WTC11 (cell line): ENCODE data around the gene COPS6. TPM values are rescaled to one million over a fixed set of nuclear protein-coding genes. Genes with fewer than 3 reads are reported as not detected.

Experiments used
- ATAC-seq: fragments of 200-7000 bp; cut with Tn5 transposase; 2 replicates; pipeline ENCODE4 v1.10.0; 2021; ENCODE audit warnings: mild to moderate bottlenecking, moderate library complexity
- CTCF ChIA-PET: fragments of 300-600 bp; sonication (Branson Sonifier 250); formaldehyde crosslinking; loops from one replicate; lab custom pipeline; 2021; ENCODE audit warnings: antibody characterized with exemption; lab: Charles Lee
- POLR2A ChIA-PET: fragments of 350-600 bp; sonication (Branson Sonifier 250); formaldehyde crosslinking; loops from one replicate; lab custom pipeline; 2021; ENCODE audit warnings: antibody characterized with exemption; lab: Charles Lee
- DNase-seq: peaks from one replicate; pipeline ENCODE4 v3.0.0; 2021; ENCODE audit warnings: low spot score
- H3K27ac Mint-ChIP-seq: 2 replicates; pipeline ENCODE4 v1.8.0; 2021; ENCODE audit warnings: mixed read lengths
- H3K27me3 Mint-ChIP-seq: 2 replicates; pipeline ENCODE4 v1.8.0; 2021; ENCODE audit warnings: low read depth, mild to moderate bottlenecking, moderate library complexity, mixed read lengths
- H3K36me3 Mint-ChIP-seq: 2 replicates; pipeline ENCODE4 v1.8.0; 2021; ENCODE audit warnings: mixed read lengths
- H3K4me1 Mint-ChIP-seq: 2 replicates; pipeline ENCODE4 v1.8.0; 2022; ENCODE audit warnings: mixed read lengths
- H3K4me3 Mint-ChIP-seq: 2 replicates; pipeline ENCODE4 v1.8.0; 2021; ENCODE audit warnings: mild to moderate bottlenecking, moderate library complexity, mixed read lengths
- H3K9me3 Mint-ChIP-seq: 2 replicates; pipeline ENCODE4 v1.8.0; 2021; ENCODE audit warnings: mixed read lengths
- AFF4 ChIP-seq: sonication (generic); formaldehyde crosslinking; IDR thresholded peaks from 2 replicates; pipeline ENCODE4 v1.8.1; 2023; ENCODE audit warnings: mild to moderate bottlenecking, missing genetic modification reagents, borderline replicate concordance
- AR ChIP-seq: fragments of 250-450 bp; sonication (Bioruptor Pico); IDR thresholded peaks from 2 replicates; pipeline ENCODE4 v1.9.0; 2021; ENCODE audit warnings: mild to moderate bottlenecking
- ATF1 ChIP-seq: sonication (generic); formaldehyde crosslinking; IDR thresholded peaks from 2 replicates; pipeline ENCODE4 v1.8.1; 2023; ENCODE audit warnings: mild to moderate bottlenecking, moderate library complexity, missing genetic modification reagents
- E2F5 ChIP-seq: sonication (generic); formaldehyde crosslinking; IDR thresholded peaks from 2 replicates; pipeline ENCODE4 v1.8.1; 2022; ENCODE audit warnings: mild to moderate bottlenecking, moderate library complexity, missing genetic modification reagents
- EMX1 ChIP-seq: fragments of 250-450 bp; sonication (Bioruptor Pico); IDR thresholded peaks from 2 replicates; pipeline ENCODE4 v1.8.0; 2021; ENCODE audit warnings: mild to moderate bottlenecking
- ERG ChIP-seq: fragments of 250-450 bp; sonication (Bioruptor Pico); IDR thresholded peaks from 2 replicates; pipeline ENCODE4 v1.8.0; 2021; ENCODE audit warnings: mild to moderate bottlenecking
- JUN ChIP-seq: sonication (generic); formaldehyde crosslinking; IDR thresholded peaks from 2 replicates; pipeline ENCODE4 v1.8.0; 2023; ENCODE audit warnings: mild to moderate bottlenecking, missing genetic modification reagents
- MLX ChIP-seq: sonication (generic); formaldehyde crosslinking; IDR thresholded peaks from 2 replicates; pipeline ENCODE4 v1.8.1; 2023; ENCODE audit warnings: mild to moderate bottlenecking, missing genetic modification reagents, moderate library complexity
- NFATC4 ChIP-seq: fragments of 250-450 bp; sonication (Bioruptor Pico); IDR thresholded peaks from 2 replicates; pipeline ENCODE4 v1.9.0; 2021; ENCODE audit warnings: mild to moderate bottlenecking
- NFYB ChIP-seq: sonication (generic); formaldehyde crosslinking; conservative IDR thresholded peaks from 2 replicates; pipeline ENCODE4 v1.8.0; 2022; ENCODE audit warnings: low read depth, missing genetic modification reagents
- PRRX2 ChIP-seq: fragments of 250-450 bp; sonication (Bioruptor Pico); IDR thresholded peaks from 2 replicates; pipeline ENCODE4 v1.8.0; 2021; ENCODE audit warnings: mild to moderate bottlenecking
- TCF7 ChIP-seq: sonication (generic); formaldehyde crosslinking; IDR thresholded peaks from 2 replicates; pipeline ENCODE4 v1.8.0; 2022; ENCODE audit warnings: mild to moderate bottlenecking, low read depth, missing genetic modification reagents, moderate library complexity
- TEAD1 ChIP-seq: sonication (generic); formaldehyde crosslinking; IDR thresholded peaks from 2 replicates; pipeline ENCODE4 v1.8.0; 2022; ENCODE audit warnings: mild to moderate bottlenecking, missing genetic modification reagents
- ZMAT4 ChIP-seq: fragments of 250-450 bp; sonication (Bioruptor Pico); IDR thresholded peaks from 2 replicates; pipeline ENCODE4 v1.9.0; 2021; ENCODE audit warnings: mild to moderate bottlenecking
- ZNF416 ChIP-seq: fragments of 250-450 bp; sonication (Bioruptor Pico); IDR thresholded peaks from 2 replicates; pipeline ENCODE4 v1.9.0; 2021; ENCODE audit warnings: mild to moderate bottlenecking, inconsistent platforms
- ZNF425 ChIP-seq: fragments of 250-450 bp; sonication (Bioruptor Pico); conservative IDR thresholded peaks from 2 replicates; pipeline ENCODE4 v1.9.0; 2021; ENCODE audit warnings: mild to moderate bottlenecking
- ZNF532 ChIP-seq: fragments of 250-450 bp; sonication (Bioruptor Pico); IDR thresholded peaks from 2 replicates; pipeline ENCODE4 v1.9.0; 2021; ENCODE audit warnings: mild to moderate bottlenecking, borderline replicate concordance
- ZNF671 ChIP-seq: fragments of 250-450 bp; sonication (Bioruptor Pico); IDR thresholded peaks from 2 replicates; pipeline ENCODE4 v1.8.0; 2021; ENCODE audit warnings: mild to moderate bottlenecking
- total RNA-seq: library from RNA; stranded (reverse); gene quantifications from 3 replicates; pipeline ENCODE4 v1.2.3, GENCODE V29; 2021

COPS6 gene
- total RNA-seq, 1 experiment from 2014 or later = 118 TPM

- ATAC-seq (peak; percentile 46), DNase-seq (no peak)
- no peaks in the 10 kb centered on the region for H3K9me3 Mint-ChIP-seq
- CTCF ChIA-PET = interaction anchor here (1.0 to 1.8 kb wide), 2 partner anchors 10 kb away, joined by 3 to 7 read pairs; partner anchors contain the start of genes AP4M1 and MCM7
- H3K4me1 Mint-ChIP-seq = peaks cover 11% of the 10 kb centered on the region
- no peaks in the 10 kb centered on the region for H3K27me3 Mint-ChIP-seq
- peaks cover 64% of the 10 kb centered on the region for H3K36me3 Mint-ChIP-seq
- H3K27ac Mint-ChIP-seq = peak overlapping the region; percentile 82
- POLR2A ChIA-PET = interaction anchor here (1.4 to 6.2 kb wide), 2 partner anchors 9 kb away, joined by 3 to 41 read pairs; partner anchors contain the start of genes AP4M1 and MCM7
- TF ChIP-seq ZMAT4 (CRISPR knock-in tag) (0 out of 2 replicates have a peak, but pooled peaks have one; percentile 17), ZNF425 (CRISPR knock-in tag) (peak; percentile 91), NFATC4 (CRISPR knock-in tag) (peak; percentile 86), E2F5 (no peak), JUN (CRISPR knock-in tag) (no peak), ERG (CRISPR knock-in tag) (peak; percentile 94; the same call in 1 of the 2 replicates), ZNF416 (CRISPR knock-in tag) (peak; percentile 91; the same call in 1 of the 2 replicates), ZNF671 (CRISPR knock-in tag) (peak; percentile 89), ATF1 (CRISPR knock-in tag) (no peak), EMX1 (CRISPR knock-in tag) (peak; percentile 94), AFF4 (no peak), TCF7 (CRISPR knock-in tag) (no peak), MLX (CRISPR knock-in tag) (0 out of 2 replicates have a peak, but pooled peaks have one; percentile 33), TEAD1 (no peak), NFYB (CRISPR knock-in tag) (no peak), AR (peak; percentile 96), ZNF532 (CRISPR knock-in tag) (peak; percentile 84), PRRX2 (CRISPR knock-in tag) (peak; percentile 96)
- H3K4me3 Mint-ChIP-seq = no peak overlapping the region
Measured at GRCh38 chr7:100091411-100092181, 2.8 kb downstream of the COPS6 start.
